GM18951 (cell line): Measurements from ENCODE around the gene GTPBP4.

Source experiments
- POLR2A ChIP-seq: IDR thresholded peaks from 4 replicates; pipeline ENCODE4 v1.6.1; 2011; ENCODE audit warnings: mild to moderate bottlenecking; ENCODE audit not compliant: insufficient read length, insufficient read depth; ENCODE audit errors: extremely low read depth
- in situ Hi-C: fragments of 300-500 bp; cut with MboI; formaldehyde crosslinking; loops from one replicate; pipeline ENCODE4 v1.12.0; 2022; ENCODE audit warnings: low sequenced_read_pairs, mixed read lengths, inconsistent platforms; ENCODE audit not compliant: unreplicated experiment

The GTPBP4 gene

DNA sequence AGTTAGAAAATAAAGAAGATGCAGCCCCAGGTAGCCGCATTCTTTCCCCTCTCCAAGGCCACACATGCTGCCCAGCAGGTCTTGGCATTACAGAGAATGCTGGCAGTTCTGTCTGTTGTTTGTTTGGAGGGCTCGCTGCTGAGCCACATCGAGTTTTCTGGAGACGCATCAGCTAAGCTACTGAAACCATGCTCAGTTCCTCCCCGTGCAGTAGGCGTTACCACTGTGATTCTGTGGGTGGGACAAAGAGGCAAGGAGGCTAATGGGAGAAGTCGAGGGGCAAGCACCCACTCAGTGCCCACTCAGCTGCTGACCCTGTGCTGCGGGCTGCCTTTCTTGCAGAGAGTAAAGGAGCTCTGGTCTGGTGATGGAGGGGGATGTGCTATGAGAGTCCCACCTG is 15.5 kb upstream of the GTPBP4 start:
- in situ Hi-C loops = no loop called here
- no peak for TF ChIP-seq POLR2A

DNA sequence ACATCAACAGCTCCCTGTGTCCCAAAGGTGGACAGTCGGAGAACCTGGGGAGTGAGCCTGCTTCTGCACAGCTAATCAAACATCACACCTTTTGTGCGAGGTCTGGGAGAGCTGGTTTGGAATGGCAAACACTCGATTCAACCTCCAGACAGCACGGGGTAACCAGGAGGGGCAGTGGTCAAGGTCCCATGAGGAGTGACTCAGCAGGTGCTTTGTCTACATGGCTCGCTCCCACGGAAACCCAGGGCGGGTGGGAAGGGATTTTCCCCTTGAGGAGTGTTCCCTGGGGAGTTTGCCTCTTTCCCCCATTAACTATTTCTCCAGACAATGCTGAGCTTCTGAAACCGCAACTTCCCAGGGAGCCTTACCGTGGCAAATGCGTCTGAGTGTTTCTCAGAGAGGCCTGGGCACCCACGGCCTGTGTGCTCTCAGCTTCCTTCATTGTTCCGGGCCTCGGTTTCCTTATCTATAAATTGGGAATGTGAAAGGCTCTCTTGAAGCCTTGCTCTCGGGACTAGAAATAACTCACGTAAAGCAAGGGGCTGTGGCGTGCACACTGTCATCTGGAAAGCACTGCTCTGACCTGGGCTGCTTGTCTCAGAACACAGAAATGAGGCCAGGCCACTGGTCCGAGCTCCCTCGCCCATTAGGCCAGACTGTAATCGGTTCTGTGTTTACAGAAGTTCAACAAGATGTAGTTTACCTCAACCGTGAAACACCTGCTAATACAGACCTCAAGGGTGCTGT is 14.0 kb upstream of the GTPBP4 start:
- no peak for TF ChIP-seq POLR2A
- in situ Hi-C loops = no loop called here

GRCh38 chr10:974785-975074 is 13.5 kb upstream of the GTPBP4 start:
- TF ChIP-seq POLR2A = no peak
- in situ Hi-C loops = no loop called here

GRCh38 chr10:976316-976715 is 11.9 kb upstream of the GTPBP4 start:
- in situ Hi-C loops = no loop called here
- TF ChIP-seq POLR2A = no peak

DNA sequence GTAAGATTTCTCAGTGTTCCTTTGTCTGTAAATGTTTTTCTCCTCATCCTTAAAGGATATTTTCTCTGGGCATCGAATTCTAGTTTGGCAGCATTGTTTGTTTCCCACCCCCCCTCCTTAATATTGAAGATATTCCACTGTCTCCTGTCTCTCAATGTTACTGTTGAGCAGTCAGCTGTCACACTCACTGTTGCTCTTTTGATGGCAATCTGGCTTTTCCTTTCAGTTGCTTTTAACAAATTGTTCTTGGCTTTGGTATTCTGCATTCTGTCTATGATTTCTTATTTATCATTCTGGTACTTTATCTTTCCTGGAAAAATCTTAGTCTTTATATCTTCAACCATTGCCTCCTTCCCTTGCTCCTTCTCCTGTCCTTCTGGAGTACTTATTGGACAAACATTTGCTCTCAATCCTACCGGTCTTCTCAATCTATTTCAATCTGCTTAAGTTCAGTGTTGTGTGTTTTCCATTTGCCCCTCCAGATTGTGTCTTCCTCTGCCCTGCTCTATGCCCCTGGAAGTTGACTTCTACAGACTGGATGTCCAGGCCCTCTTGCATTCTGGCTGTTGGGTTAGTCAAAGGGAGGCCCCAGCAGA is 9.3 kb upstream of the GTPBP4 start:
- in situ Hi-C loops = no loop called here
- no peak for TF ChIP-seq POLR2A

DNA sequence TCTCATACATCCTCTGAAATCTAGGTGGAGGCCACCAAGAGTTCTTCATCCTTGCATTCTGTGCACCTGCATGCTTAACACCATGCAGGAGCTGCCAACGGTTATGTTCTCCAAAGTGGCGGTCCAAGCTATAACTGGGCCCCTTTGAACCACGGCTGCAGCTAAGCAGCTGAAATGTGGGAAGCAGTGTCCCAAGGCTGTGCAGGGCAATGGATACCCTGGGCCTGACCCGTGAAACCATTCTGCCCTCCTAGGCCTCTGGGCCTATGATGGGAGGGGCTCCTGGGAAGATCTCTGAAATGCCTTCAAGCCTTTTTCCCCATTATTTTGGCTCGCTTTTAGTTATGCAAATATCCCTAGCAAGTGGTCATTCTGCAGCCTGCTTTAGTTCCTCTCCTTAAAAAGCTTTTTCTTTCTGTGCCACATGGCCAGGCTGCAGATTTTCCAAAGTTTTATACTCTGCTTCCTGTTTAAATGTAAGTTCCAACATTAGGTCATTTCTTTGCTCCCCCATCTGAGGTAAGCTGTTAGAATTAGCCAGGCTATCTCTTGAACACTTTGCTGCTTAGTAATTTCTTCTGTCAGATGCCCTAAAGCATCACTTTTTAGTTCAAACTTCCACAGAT is 7.7 kb upstream of the GTPBP4 start:
- in situ Hi-C loops = no loop called here
- TF ChIP-seq POLR2A = no peak

DNA sequence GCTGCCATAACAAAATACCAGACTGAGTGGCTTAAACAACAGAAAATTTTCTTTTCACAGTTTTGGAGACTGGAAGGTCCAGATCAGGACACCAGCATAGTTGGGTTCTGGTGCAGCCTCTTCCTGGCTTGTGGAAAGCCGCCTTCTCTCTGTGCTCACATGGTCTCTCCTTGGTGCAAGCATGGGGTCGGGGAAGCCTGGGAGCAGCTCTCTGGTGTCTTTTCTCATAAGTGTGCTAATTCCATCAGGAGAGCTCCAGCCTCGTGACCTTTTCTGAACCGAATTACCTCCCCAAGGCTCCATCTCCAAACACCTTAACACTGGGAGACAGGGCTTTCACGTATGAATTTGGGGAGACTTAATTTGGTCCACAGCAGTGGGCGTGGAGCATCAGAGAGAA is 4.8 kb upstream of the GTPBP4 start:
- no peak for TF ChIP-seq POLR2A
- in situ Hi-C loops = no loop called here

- in situ Hi-C loops = no loop called here
- TF ChIP-seq POLR2A = no peak
Measured at GRCh38 chr10:983971-984655, 4.1 kb upstream of the GTPBP4 start.

- in situ Hi-C loops = no loop called here
- no peak for TF ChIP-seq POLR2A
Measured at GRCh38 chr10:985361-985760, 2.9 kb upstream of the GTPBP4 start.

- TF ChIP-seq POLR2A = no peak
- in situ Hi-C loops = no loop called here
Measured at GRCh38 chr10:986137-986825, 2.0 kb upstream of the GTPBP4 start.

DNA sequence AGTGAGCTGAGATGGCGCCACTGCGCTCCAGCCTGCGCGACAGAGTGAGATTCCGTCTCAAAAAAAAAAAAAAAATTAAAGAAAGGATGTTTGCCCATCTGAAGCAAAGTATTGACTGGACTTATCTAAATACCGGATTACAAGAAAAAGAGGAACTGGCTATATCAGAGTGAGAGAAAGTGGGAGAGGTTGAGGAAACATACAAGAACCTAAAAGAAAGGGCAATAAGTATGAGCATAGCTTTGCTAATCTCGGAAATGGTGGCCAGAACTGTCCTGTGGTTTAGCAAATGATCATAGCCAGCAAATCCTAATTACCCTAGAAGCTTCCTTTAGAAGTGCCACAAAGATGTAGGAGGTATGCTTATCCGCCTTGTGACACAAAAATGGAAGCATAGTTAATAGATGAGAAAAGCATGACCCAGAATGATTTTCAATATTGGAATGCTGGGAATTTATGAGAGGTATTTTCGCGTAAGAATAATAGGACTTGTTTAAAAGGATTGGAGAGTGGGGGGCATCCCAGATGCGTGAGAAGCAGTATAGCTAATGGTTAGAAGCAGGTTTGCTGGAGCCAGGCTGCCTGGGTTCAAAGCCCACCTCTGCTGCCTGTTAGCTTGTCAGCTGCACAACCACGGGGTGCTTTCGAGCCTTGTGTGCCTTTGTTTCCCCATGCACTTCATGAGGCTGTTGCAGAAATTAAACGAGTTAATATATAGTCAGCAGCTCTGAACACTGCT is 1.2 kb upstream of the GTPBP4 start:
- in situ Hi-C loops = no loop called here
- no peak for TF ChIP-seq POLR2A

- in situ Hi-C loops = no loop called here
- no peak for TF ChIP-seq POLR2A
Measured at GRCh38 chr10:987620-987869, 689 bp upstream of the GTPBP4 start.
